NCI-H2196 (cell line): ENCODE data around the gene TBC1D13.
"Not testable (repeated sequence)": the region's sequence is repeated elsewhere in the genome, so short reads cannot be mapped to it uniquely, and the experiment has no call there.

Experiments
- DNase-seq: peaks from one replicate; lab custom pipeline; 2025; ENCODE audit not compliant: unreplicated experiment; lab: John Stamatoyannopoulos, UW

Gene TBC1D13

GRCh38 chr9:128841694-128842492 lies 54.8 kb downstream of the TBC1D13 start:
- no peak for DNase-seq

GRCh38 chr9:128843171-128843570 lies 56.1 kb downstream of the TBC1D13 start:
- DNase-seq: not testable (repeated sequence)

- DNase-seq: peak; percentile 97
Measured at GRCh38 chr9:128845186-128845931, 58.3 kb downstream of the TBC1D13 start.

DNA sequence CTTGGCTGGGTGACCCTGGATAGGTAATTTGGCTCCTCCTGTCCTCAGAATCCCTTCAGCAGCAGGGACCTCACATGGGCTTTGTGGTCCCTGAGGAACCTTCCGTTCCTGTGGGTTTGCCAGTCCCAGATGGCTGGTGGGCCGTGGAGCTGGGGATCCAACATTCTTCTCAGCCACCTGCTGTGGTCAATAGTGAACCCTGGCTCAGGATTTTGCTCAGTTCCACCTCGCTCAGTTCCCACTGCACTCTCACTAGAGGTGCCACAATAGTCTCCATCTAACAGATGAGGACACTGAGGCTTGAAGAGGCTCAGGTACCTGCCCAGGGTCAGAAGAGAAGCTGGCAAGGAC lies 59.6 kb downstream of the TBC1D13 start:
- DNase-seq: no peak

GRCh38 chr9:128847803-128848202 lies 60.8 kb downstream of the TBC1D13 start:
- DNase-seq: no peak

DNA sequence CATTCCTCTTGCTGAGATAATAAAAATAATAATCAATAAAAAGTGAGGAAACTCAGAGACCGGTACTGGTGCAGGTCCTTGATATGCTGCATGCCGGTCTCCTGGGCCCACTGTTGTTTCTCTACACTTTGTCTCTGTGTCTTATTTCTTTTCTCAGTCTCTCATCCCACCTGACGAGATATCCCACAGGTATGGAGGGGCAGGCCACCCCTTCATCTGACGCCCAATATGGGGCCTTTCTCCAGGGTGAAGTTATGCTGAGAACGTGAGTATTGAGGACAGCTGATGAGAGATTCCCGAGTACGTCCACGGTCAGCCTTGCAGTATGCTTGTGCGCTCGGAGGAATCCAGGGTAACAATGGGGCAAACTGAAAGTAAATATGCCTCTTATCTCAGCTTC lies 64.0 kb downstream of the TBC1D13 start:
- DNase-seq: not testable (repeated sequence)

GRCh38 chr9:128851779-128852600 lies 64.9 kb downstream of the TBC1D13 start:
- peak; percentile 57 for DNase-seq

GRCh38 chr9:128852646-128853045 lies 65.6 kb downstream of the TBC1D13 start:
- DNase-seq: not testable (repeated sequence)

DNA sequence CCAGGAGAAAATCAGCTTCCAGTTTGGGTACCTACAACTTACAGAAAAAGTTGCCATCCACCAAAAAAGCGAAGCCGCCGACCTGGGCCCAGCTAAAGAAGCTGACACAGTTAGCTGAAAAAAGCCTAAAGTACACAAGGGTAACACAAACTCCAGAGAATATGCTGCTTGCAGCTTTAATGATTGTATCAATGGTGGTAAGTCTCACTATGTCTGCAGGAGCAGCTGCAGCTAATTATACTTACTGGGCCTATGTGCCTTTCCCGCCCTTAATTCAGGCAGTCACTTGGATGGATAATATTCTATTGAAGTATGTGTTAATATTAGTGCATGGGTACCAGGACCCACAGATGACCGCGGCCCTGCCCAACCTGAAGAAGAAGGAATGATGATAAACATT lies 67.4 kb downstream of the TBC1D13 start:
- not testable (repeated sequence) for DNase-seq

DNA sequence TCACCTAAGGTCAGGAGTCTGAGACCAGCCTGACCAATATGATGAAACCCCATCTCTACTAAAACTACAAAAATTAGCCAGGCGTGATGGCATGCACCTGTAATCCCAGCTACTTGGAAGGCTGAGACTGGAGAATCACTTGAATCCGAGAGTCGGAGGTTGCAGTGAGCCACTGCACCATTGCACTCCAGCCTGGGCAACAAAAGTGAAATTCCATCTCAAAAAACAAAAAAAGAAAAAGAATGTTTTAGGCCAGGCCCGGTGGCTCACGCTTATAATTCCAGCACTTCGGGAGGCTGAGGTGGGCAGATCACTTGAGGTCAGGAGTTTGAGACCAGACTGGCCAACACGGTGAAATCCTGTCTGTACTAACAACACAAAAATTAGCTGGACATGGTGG lies 71.4 kb downstream of the TBC1D13 start:
- DNase-seq: not testable (repeated sequence)
